ENCODE data around the gene ANKRD23. TPM values are rescaled to one million over a fixed set of nuclear protein-coding genes. Genes with fewer than 3 reads are reported as not detected.
A peak's percentile ranks its signal among the peaks of the same experiment; 100 is the strongest.

ANKRD23 gene
- total and polyA plus RNA-seq, 2 of the 13 experiments (the other 11 are each of a cell fraction or from before 2014, with no cell fraction given), result 1.5 to 1.6 TPM

DNA sequence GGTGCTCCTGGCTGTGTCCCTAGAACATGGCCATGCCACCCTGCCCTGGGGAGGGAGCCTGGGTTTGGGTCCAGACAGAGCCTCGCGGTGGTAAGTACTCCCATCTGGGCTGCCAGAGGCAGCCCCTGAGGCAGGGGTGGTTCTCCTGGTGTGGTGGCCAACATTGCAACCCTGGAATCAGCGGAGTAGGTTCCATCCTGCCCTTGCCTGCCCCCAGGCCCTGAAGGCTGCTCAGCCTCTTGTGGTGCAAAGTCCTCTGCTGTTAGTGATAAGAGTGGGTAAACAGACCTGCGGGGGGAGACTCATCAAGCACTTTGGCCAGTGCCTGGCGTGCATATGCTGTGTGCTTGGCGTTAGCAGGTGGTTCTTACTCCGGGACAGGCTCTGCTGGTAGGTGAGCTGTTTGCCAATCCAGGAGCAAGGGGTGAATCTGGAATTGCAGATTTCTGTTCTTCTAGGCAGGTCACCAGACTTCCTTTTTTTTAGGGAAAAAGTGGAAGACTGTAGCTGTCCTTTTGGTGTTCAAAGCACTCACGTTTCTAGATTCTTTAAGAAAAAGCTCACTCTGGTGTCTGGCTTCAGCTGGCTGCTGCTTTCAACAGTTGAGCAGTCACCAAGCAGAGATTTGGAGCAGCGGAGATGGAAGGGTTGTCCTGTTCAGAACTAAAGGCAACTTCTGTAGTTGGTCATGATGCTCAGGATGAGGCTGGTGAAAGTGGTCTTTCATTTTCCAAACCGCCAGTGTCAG is 24.5 kb downstream of the ANKRD23 start (continued):
- TF ChIP-seq, protein P1, sequence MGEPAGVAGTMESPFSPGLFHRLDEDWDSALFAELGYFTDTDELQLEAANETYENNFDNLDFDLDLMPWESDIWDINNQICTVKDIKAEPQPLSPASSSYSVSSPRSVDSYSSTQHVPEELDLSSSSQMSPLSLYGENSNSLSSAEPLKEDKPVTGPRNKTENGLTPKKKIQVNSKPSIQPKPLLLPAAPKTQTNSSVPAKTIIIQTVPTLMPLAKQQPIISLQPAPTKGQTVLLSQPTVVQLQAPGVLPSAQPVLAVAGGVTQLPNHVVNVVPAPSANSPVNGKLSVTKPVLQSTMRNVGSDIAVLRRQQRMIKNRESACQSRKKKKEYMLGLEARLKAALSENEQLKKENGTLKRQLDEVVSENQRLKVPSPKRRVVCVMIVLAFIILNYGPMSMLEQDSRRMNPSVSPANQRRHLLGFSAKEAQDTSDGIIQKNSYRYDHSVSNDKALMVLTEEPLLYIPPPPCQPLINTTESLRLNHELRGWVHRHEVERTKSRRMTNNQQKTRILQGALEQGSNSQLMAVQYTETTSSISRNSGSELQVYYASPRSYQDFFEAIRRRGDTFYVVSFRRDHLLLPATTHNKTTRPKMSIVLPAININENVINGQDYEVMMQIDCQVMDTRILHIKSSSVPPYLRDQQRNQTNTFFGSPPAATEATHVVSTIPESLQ (CRISPR knock-in tag; conservative IDR thresholded peaks at IDR 0.05), result no peak
- TF ChIP-seq ARNTL (CRISPR knock-in tag; IDR thresholded peaks at IDR 0.05) (peak; percentile 91), ZNF3 (CRISPR knock-in tag; IDR thresholded peaks at IDR 0.05) (peak; percentile 18; the same call in 1 of the 2 replicates), PAX8 (CRISPR knock-in tag; IDR thresholded peaks at IDR 0.05; ENCODE audit: borderline replicate concordance) (peak; percentile 34; the same call in 1 of the 2 replicates), ZNF33B (CRISPR knock-in tag; IDR thresholded peaks at IDR 0.05) (peak; percentile 83; the same call in 1 of the 2 replicates), SAFB2 (CRISPR knock-in tag; IDR thresholded peaks at IDR 0.05; ENCODE audit: borderline replicate concordance, low read depth) (no peak; the same call in 1 of the 2 replicates), TAF1 (CRISPR knock-in tag; IDR thresholded peaks at IDR 0.05) (peak; percentile 42; the same call in 1 of the 2 replicates), TOE1 (CRISPR knock-in tag; IDR thresholded peaks at IDR 0.05) (no peak), ZBTB1 (CRISPR knock-in tag; IDR thresholded peaks at IDR 0.05; ENCODE audit: borderline replicate concordance) (no peak), ZNF33A (CRISPR knock-in tag; IDR thresholded peaks at IDR 0.05; ENCODE audit: borderline replicate concordance) (no peak), MZF1 (CRISPR knock-in tag; IDR thresholded peaks at IDR 0.05; ENCODE audit: borderline replicate concordance) (0 out of 2 replicates have a peak, but pooled peaks have one; percentile 85), SNAI1 (CRISPR knock-in tag; IDR thresholded peaks at IDR 0.05; ENCODE audit: borderline replicate concordance) (peak; percentile 91; the same call in 1 of the 2 replicates), MXI1 (IDR thresholded peaks at IDR 0.05; ENCODE audit: borderline replicate concordance, low read depth, low read length) (peak; percentile 94; the same call in 2 of the 3 replicates)
- TF ChIP-seq, protein P2, sequence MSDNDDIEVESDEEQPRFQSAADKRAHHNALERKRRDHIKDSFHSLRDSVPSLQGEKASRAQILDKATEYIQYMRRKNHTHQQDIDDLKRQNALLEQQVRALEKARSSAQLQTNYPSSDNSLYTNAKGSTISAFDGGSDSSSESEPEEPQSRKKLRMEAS (IDR thresholded peaks at IDR 0.05), result peak; percentile 96
- TF ChIP-seq, protein P3, sequence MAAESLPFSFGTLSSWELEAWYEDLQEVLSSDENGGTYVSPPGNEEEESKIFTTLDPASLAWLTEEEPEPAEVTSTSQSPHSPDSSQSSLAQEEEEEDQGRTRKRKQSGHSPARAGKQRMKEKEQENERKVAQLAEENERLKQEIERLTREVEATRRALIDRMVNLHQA (CRISPR knock-in tag; IDR thresholded peaks at IDR 0.05), result no peak
- TF ChIP-seq, protein P4, sequence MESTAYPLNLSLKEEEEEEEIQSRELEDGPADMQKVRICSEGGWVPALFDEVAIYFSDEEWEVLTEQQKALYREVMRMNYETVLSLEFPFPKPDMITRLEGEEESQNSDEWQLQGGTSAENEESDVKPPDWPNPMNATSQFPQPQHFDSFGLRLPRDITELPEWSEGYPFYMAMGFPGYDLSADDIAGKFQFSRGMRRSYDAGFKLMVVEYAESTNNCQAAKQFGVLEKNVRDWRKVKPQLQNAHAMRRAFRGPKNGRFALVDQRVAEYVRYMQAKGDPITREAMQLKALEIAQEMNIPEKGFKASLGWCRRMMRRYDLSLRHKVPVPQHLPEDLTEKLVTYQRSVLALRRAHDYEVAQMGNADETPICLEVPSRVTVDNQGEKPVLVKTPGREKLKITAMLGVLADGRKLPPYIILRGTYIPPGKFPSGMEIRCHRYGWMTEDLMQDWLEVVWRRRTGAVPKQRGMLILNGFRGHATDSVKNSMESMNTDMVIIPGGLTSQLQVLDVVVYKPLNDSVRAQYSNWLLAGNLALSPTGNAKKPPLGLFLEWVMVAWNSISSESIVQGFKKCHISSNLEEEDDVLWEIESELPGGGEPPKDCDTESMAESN (CRISPR knock-in tag; conservative IDR thresholded peaks at IDR 0.05), result peak; percentile 97
- TF ChIP-seq, protein P5, sequence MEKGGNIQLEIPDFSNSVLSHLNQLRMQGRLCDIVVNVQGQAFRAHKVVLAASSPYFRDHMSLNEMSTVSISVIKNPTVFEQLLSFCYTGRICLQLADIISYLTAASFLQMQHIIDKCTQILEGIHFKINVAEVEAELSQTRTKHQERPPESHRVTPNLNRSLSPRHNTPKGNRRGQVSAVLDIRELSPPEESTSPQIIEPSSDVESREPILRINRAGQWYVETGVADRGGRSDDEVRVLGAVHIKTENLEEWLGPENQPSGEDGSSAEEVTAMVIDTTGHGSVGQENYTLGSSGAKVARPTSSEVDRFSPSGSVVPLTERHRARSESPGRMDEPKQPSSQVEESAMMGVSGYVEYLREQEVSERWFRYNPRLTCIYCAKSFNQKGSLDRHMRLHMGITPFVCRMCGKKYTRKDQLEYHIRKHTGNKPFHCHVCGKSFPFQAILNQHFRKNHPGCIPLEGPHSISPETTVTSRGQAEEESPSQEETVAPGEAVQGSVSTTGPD (CRISPR knock-in tag; IDR thresholded peaks at IDR 0.05), result peak; percentile 97
- TF ChIP-seq, protein P6, sequence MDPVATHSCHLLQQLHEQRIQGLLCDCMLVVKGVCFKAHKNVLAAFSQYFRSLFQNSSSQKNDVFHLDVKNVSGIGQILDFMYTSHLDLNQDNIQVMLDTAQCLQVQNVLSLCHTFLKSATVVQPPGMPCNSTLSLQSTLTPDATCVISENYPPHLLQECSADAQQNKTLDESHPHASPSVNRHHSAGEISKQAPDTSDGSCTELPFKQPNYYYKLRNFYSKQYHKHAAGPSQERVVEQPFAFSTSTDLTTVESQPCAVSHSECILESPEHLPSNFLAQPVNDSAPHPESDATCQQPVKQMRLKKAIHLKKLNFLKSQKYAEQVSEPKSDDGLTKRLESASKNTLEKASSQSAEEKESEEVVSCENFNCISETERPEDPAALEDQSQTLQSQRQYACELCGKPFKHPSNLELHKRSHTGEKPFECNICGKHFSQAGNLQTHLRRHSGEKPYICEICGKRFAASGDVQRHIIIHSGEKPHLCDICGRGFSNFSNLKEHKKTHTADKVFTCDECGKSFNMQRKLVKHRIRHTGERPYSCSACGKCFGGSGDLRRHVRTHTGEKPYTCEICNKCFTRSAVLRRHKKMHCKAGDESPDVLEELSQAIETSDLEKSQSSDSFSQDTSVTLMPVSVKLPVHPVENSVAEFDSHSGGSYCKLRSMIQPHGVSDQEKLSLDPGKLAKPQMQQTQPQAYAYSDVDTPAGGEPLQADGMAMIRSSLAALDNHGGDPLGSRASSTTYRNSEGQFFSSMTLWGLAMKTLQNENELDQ (CRISPR knock-in tag; IDR thresholded peaks at IDR 0.05; ENCODE audit: borderline replicate concordance), result no peak; the same call in 1 of the 2 replicates

All from HepG2 (cell line).